Measurements from ENCODE around the gene SIAH1. TPM values are rescaled to one million over a fixed set of nuclear protein-coding genes. Genes with fewer than 3 reads are reported as not detected.

The SIAH1 gene
- total and polyA plus RNA-seq, 9 of the 15 experiments (the other 6 are each of a cell fraction or from before 2014, with no cell fraction given): 4.1 to 14.3 (median 12.5) TPM

DNA sequence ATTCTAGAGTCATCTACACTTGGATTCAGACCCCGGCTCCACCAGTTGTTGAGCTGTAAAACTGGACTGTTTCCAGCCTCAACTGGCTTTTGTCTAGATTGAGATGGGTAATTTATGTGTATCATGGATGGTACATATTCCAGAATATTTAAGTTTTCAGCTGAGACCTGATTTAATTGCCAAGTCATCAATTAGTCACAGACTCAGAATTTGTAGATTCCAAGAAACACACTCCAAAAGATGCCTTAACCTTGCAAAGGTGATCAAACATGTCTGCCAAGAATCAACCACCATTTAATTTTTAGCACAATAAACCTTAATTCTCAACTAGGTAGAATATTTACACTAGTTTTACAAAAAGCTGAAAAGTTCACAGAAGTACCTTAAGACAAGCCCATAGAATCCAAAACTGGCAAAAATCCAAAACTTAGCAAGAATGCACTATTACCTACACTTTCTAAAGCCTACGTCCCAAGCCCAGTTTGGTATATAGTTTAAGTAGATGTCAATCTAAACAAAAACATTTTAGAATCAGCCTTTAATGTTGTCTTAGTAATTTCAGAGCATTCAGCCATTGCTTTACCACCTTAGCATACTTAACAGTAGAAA is 17.7 kb downstream of the SIAH1 start (continued):
- TF ChIP-seq, protein P1, sequence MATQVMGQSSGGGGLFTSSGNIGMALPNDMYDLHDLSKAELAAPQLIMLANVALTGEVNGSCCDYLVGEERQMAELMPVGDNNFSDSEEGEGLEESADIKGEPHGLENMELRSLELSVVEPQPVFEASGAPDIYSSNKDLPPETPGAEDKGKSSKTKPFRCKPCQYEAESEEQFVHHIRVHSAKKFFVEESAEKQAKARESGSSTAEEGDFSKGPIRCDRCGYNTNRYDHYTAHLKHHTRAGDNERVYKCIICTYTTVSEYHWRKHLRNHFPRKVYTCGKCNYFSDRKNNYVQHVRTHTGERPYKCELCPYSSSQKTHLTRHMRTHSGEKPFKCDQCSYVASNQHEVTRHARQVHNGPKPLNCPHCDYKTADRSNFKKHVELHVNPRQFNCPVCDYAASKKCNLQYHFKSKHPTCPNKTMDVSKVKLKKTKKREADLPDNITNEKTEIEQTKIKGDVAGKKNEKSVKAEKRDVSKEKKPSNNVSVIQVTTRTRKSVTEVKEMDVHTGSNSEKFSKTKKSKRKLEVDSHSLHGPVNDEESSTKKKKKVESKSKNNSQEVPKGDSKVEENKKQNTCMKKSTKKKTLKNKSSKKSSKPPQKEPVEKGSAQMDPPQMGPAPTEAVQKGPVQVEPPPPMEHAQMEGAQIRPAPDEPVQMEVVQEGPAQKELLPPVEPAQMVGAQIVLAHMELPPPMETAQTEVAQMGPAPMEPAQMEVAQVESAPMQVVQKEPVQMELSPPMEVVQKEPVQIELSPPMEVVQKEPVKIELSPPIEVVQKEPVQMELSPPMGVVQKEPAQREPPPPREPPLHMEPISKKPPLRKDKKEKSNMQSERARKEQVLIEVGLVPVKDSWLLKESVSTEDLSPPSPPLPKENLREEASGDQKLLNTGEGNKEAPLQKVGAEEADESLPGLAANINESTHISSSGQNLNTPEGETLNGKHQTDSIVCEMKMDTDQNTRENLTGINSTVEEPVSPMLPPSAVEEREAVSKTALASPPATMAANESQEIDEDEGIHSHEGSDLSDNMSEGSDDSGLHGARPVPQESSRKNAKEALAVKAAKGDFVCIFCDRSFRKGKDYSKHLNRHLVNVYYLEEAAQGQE (IDR thresholded peaks at IDR 0.05; ENCODE audit: borderline replicate concordance): 0 out of 2 replicates have a peak, but pooled peaks have one; percentile 17
- TF ChIP-seq, protein P1 (CRISPR knock-in tag; IDR thresholded peaks at IDR 0.05; ENCODE audit: low read depth): no peak
- TF ChIP-seq ZNF589 (CRISPR knock-in tag; IDR thresholded peaks at IDR 0.05; ENCODE audit: low read depth): 0 out of 2 replicates have a peak, but pooled peaks have one; percentile 41
- no peak for TF ChIP-seq MYC (IDR thresholded peaks at IDR 0.05; ENCODE audit: low read depth, low read length)
- TF ChIP-seq MYC (CRISPR knock-in tag; IDR thresholded peaks at IDR 0.05; ENCODE audit: borderline replicate concordance, low read depth): no peak
- TF ChIP-seq ZNF232 (CRISPR knock-in tag; IDR thresholded peaks at IDR 0.05): no peak

Measured in K562 (cell line).